Lung microvascular endothelial cell (primary cell): ENCODE data around the gene SNX8. TPM values are rescaled to one million over a fixed set of nuclear protein-coding genes. Genes with fewer than 3 reads are reported as not detected.

Source experiments
- DNase-seq, 2 donors: peaks; one replicate each; pipeline versions ENCODE4 v3.0.0 to v3.0.0-alpha.2; 2010; ENCODE audit warnings: low read depth in 2 of 2
- total RNA-seq: library from RNA; depleted of rRNA; stranded (reverse); fragments of >200 nt; gene quantifications from 2 replicates; pipeline ENCODE4 v1.2.1, GENCODE V29; 2014

The SNX8 gene
- total RNA-seq, 1 donor from 2014 or later: 5.6 TPM

DNA sequence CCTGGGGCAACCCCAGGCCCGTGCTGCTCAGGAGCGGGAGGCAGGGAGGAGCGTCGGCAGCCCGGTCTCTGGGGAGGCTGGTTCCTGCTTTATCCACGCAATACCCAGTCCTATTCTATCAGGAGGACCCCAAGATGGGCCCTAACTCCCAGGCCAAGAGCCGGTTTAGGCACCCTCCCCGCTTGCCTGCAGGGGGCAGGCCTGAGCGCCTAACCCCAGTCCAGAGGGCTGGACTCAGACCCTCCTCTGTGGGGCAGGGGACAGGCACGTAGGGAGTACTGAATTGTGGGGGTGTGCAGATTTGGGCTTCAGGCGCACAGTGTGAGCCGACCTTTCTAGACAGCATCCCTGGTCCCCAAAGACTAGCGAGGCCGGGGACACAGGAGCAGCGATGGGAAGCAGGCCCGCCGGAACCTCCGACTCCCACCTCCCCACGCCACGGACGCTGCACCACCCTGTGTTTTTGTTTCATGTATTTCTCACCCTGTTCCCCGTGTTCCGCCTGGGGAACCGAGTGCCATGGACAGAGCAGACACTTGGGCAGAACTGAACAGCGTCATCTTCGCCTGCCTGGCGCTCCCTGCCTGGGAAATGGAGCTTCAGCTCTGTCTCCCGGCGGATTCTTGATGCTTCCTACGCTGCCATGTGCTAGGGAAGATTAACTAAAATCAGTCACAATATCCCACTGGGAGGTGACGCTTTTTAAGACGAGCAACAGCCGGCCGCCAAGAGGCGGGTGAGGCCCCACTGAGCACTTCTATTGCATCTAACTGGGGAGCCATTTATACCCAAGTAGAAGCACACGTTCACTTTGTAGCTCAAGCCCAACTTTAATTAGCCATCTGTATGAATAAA is 66.9 kb downstream of the SNX8 start:
- DNase-seq: peak; percentile 22 to 50

- no peak for DNase-seq
Observed at GRCh38 chr7:2245883-2246675, 68.2 kb downstream of the SNX8 start.

GRCh38 chr7:2244404-2244995 is 69.7 kb downstream of the SNX8 start:
- peak in 1 of 2 donors; percentile 31 for DNase-seq

DNA sequence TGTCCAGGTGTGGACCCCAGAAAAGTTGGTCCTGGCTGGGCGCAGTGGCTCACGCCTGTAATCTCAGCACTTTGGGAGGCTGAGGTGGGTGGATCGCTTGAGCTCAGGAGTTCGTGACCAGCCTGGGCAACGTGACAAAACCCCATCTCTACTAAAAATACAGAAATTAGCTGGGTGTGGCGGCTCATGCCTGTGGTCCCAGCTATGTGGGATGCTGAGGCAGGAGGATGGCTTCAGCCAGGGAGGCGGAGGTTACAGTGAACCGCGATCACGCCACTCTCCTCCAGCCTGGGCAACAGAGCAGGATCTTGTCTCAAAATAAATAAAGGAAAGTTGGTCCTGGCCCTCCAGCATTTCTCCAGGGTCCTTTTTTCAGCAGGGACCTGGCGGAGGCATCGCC is 70.8 kb downstream of the SNX8 start:
- DNase-seq: no peak

DNA sequence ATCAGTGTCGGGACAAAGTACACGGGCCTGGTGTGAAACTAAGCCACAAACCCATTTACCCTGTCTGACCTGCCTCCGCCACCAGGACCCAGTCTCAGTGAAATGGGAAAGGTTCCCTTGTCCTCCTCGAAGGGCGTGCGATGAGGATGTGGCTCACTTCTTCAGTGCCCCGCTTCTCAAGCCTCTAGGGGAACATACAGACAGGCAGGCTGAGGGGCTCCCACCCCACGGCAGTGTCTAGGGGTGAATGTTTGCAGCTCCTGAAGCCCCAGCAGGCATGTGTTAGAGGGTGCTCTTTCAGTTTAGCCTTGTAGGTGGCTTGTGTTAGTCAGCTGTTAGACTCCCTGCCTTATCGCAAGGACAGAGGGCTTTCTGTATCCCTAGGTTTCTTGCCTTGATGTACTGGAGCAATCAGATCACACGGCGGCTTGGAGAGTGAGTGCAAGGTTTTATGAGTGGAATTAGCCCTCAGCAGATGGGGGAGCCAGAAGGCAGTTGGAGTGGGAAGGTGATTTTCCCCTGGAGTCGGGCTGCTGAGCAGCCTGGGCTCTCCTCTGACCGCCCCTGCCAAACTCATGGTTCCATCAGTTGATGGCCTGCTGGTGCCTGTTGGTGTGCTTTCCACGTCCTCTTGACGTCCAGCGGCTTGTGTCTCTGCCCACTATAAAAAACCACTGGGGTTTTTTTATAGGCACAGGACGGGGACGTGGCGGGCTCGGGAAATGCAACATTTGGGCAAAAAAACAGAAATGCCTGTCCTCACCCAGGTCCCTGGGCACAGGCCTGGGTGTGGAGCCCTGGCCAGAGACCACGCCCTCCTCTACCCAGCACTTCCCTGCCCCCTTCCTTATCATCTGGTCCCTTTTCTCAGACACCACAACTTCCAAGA is 71.5 kb downstream of the SNX8 start:
- DNase-seq: peak in 1 of 2 donors; percentile 22

DNA sequence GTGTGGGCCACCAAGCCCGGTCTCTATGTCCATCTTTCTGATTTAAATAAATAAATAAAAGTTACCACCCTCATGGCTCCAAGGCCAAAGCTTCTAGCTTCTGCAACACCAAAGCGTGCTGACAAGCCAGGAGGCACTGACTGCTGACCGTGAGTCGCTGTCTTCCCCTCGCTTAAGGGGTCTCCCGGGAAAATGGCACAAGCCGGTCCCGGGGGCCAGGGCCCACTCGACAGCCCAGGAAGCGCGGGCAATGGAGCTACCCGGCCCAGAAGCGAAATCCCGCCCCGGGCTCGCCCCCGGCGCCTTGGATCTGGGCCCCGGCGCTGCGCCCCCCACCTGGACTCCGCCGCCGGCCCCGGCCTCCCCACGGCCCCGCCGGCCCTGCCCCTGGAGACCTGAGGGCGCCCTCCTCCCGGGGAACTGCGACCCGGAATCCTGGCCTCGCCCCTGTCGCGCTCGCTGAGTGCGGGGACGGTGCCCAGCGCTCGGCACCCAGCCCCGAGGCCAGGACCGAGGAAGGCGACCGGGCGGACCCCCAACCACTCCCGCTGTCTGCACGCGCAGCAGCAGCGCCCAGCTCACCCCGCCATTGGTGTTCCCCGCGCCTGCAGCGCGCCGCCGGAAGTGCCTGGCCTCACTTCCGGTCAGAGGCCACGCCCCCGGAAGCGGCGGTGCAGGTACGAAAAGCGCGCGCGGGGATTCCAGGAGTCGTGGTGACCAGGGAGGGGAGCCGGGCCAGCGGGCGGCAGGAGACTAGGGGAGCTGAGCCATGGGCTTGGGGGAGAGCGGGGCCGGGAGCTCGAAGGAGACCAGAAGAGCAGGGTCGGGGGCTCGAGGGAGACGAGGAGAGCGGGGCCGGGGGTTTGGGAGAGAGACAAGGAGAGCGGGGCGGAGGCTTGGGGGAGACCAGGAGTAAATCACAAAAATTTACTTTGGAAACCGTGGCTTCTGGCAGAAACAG is 72.4 kb downstream of the SNX8 start, which contains the start of the genes MRM2 and NUDT1:
Gene MRM2, minus strand, starts transcription at position 626 of the 961 bp plus-strand sequence. Its CDS starts 36 bp downstream, at position 590.
Gene NUDT1, plus strand, starts transcription at position 647 of the 961 bp plus-strand sequence. CDS start 2,349 bp downstream, outside the sequence.
- DNase-seq: peak; percentile 76 to 81

DNA sequence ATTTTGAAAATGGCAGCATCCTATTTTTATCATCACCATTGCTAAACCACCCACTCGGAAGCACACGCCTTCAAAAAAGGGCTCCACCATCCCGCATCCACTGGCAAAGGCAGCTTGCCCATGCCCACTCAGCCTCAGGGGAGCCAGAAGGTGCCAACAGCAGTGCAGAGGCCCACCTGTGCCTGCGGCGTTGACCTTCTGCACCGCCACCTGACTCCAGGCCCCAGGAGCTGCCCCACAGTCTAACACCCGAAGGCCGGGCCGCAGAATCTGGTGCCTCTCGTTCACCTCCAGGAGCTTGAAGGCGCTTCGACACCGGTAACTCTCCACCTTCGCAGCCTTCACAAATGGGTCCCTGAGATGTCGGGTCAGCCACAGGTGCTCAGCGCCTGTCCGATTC is 75.0 kb downstream of the SNX8 start:
- DNase-seq: no peak

DNA sequence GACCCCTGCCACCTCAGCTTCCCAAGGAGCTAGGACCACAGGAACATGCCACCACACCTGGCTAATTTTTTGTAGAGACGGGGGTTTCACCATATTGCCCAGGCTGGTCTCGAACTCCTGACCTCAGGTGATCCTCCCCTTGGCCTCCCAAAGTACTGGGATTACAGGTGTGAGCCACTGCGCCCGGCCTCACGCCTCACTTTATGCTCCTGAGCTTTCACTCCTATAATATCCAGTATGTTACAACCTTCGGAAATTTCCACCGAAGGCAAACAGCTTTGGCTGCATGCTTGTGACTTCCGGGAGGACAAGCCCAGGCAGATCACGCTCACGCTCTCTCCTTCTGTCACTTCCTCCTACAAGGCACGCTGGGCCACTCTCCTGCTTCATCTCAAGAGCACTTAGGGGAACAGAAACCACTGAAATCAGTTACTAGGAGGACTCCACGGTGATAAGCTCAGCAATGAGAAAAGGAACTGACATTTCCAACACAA is 77.1 kb downstream of the SNX8 start:
- DNase-seq: peak in 1 of 2 donors; percentile 62

- DNase-seq: peak in 1 of 2 donors; percentile 50
Observed at GRCh38 chr7:2233926-2234325, 80.3 kb downstream of the SNX8 start.

DNA sequence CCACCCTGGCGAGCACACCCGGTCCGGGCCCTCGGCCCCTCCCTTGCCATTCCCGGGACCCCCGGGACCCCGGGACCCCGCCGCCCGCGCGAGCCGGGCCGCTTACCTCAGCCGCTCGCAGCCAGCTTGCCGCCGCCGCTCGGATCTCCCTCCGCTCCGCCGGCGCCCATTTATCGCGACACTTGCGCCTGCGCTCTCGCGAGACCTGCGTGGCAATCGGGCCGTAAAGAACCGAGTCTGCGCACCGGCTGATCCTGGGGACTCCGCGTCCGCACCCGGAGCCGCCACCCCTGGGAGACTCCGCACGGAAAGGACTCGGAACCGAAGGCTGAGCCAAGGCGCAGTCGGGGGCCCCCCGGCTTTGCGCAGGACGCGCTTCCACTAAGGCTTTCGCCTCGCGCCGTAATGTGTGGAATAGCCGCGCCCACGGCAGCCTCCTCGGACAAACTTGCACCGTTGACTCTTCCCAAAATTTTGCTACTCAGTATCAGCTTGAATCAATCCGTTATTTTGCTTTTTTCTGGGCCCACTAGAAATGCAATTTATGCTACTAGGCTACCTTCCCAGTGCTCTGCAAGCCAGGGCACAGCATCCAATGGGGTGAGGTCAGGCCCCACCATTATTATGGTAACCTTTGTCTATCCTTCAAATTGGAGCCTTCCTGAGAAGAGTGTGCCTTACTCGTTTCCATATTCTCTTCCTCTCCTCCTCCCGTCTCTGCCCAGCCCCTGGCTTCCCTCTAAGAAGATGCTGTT is 81.3 kb downstream of the SNX8 start, which contains the start of gene MAD1L1:
Gene MAD1L1, minus strand, starts transcription at position 180 of the 755 bp plus-strand sequence. CDS start 2,812 bp downstream, outside the sequence.
- peak; percentile 92 to 93 for DNase-seq

- DNase-seq: peak; percentile 17 to 19
Observed at GRCh38 chr7:2231992-2232765, 82.1 kb downstream of the SNX8 start.

DNA sequence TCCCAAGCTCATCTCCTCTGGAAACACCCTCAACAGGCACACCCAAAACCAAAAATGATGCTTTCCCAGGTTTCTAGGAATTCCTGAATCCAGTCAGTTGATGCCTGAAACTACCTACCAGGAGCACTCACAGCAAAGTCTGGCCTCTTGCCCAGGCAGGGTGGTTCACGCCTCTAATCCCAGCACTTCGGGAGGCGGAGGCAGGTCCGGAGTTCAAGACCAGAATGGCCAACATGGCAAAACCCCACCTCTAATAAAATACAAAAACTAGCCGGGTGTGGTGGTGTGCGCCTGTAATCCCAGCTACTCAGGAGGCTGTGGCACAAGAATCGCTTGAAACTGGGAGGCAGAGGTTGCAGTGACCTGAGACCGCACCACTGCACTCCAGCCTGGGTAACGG is 83.4 kb downstream of the SNX8 start:
- no peak for DNase-seq

GRCh38 chr7:2230226-2230625 is 84.0 kb downstream of the SNX8 start:
- DNase-seq: no peak

- no peak for DNase-seq
Observed at GRCh38 chr7:2229467-2229866, 84.8 kb downstream of the SNX8 start.

GRCh38 chr7:2228921-2229320 is 85.3 kb downstream of the SNX8 start:
- no peak for DNase-seq

GRCh38 chr7:2227699-2228098 is 86.5 kb downstream of the SNX8 start:
- DNase-seq: no peak

GRCh38 chr7:2225830-2226229 is 88.4 kb downstream of the SNX8 start:
- DNase-seq: no peak

DNA sequence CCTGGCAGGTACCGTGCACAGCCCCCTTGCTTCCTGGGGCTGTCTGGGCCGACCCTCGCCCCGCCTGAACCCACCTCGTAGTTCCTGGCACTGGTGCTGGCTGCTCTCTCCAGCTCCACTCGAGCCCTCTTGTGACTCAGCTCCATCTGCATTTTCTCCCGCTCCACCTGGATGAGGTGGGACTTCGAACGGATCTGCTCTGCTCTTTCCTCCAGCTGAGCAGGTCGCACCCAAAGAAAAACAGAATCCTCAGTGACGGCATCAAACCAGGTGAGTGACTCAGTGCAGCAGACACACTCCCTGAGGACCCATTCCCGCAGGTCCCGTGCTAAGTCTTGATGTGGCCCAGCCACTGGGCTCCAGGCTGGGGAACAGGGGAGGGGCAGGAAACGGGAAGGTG is 88.9 kb downstream of the SNX8 start:
- no peak for DNase-seq
